Measurements from ENCODE around the gene ARRDC3. TPM values are rescaled to one million over a fixed set of nuclear protein-coding genes. Genes with fewer than 3 reads are reported as not detected.
"Not testable (repeated sequence)": the region's sequence is repeated elsewhere in the genome, so short reads cannot be mapped to it uniquely, and the experiment has no call there.

The ARRDC3 gene
- total RNA-seq, 1 donor from 2014 or later, result 40.6 TPM

- no peak for DNase-seq (ENCODE audit: low spot score)
- no peaks in the 10 kb centered on the region for H3K36me3 Mint-ChIP-seq (ENCODE audit: low read depth, unreplicated experiment)
- H3K4me3 Mint-ChIP-seq (ENCODE audit: unreplicated experiment), result no peak overlapping the region
- H3K27me3 Mint-ChIP-seq (ENCODE audit: unreplicated experiment), result peaks cover 1% of the 10 kb centered on the region
- H3K4me1 Mint-ChIP-seq (ENCODE audit: unreplicated experiment), result no peaks in the 10 kb centered on the region
- H3K27ac Mint-ChIP-seq (ENCODE audit: unreplicated experiment), result no peak overlapping the region
- no peak for TF ChIP-seq CTCF (IDR thresholded peaks at IDR 0.05; ENCODE audit: unreplicated experiment)
- no peaks in the 10 kb centered on the region for H3K9me3 Mint-ChIP-seq (ENCODE audit: unreplicated experiment)
These were observed 21.9 kb downstream of the ARRDC3 start for GRCh38 chr5:91361055-91361701.

- no peak for TF ChIP-seq CTCF (IDR thresholded peaks at IDR 0.05; ENCODE audit: unreplicated experiment)
These were observed 23.0 kb downstream of the ARRDC3 start for GRCh38 chr5:91359962-91360609.

GRCh38 chr5:91357806-91358205 is 25.3 kb downstream of the ARRDC3 start:
- H3K27ac Mint-ChIP-seq (ENCODE audit: unreplicated experiment), result no peak overlapping the region
- no peaks in the 10 kb centered on the region for H3K9me3 Mint-ChIP-seq (ENCODE audit: unreplicated experiment)
- H3K4me3 Mint-ChIP-seq (ENCODE audit: unreplicated experiment), result no peak overlapping the region
- no peaks in the 10 kb centered on the region for H3K36me3 Mint-ChIP-seq (ENCODE audit: low read depth, unreplicated experiment)
- DNase-seq (ENCODE audit: low spot score), result no peak
- H3K4me1 Mint-ChIP-seq (ENCODE audit: unreplicated experiment), result peaks cover 13% of the 10 kb centered on the region
- no peaks in the 10 kb centered on the region for H3K27me3 Mint-ChIP-seq (ENCODE audit: unreplicated experiment)
- no peak for TF ChIP-seq CTCF (IDR thresholded peaks at IDR 0.05; ENCODE audit: unreplicated experiment)

More at GRCh38 chr5:91359962-91360609, 23.0 kb downstream of the ARRDC3 start:
- Mint-ChIP-seq H3K4me1 (ENCODE audit: unreplicated experiment) (peaks cover 6% of the 10 kb centered on the region), H3K27ac (ENCODE audit: unreplicated experiment) (no peak overlapping the region), H3K36me3 (ENCODE audit: low read depth, unreplicated experiment) (no peaks in the 10 kb centered on the region), H3K4me3 (ENCODE audit: unreplicated experiment) (no peak overlapping the region), H3K9me3 (ENCODE audit: unreplicated experiment) (no peaks in the 10 kb centered on the region), H3K27me3 (ENCODE audit: unreplicated experiment) (peaks cover 1% of the 10 kb centered on the region)
- no peak for DNase-seq (ENCODE audit: low spot score)

GRCh38 chr5:91357012-91357634 is 26.0 kb downstream of the ARRDC3 start:
- H3K27ac Mint-ChIP-seq (ENCODE audit: unreplicated experiment), result no peak overlapping the region
- no peak for TF ChIP-seq CTCF (IDR thresholded peaks at IDR 0.05; ENCODE audit: unreplicated experiment)
- DNase-seq (ENCODE audit: low spot score), result no peak
- no peaks in the 10 kb centered on the region for H3K9me3 Mint-ChIP-seq (ENCODE audit: unreplicated experiment)
- no peaks in the 10 kb centered on the region for H3K36me3 Mint-ChIP-seq (ENCODE audit: low read depth, unreplicated experiment)
- H3K4me3 Mint-ChIP-seq (ENCODE audit: unreplicated experiment), result no peak overlapping the region
- H3K27me3 Mint-ChIP-seq (ENCODE audit: unreplicated experiment), result no peaks in the 10 kb centered on the region
- peaks cover 13% of the 10 kb centered on the region for H3K4me1 Mint-ChIP-seq (ENCODE audit: unreplicated experiment)

- not testable (repeated sequence) for H3K4me3 Mint-ChIP-seq (ENCODE audit: unreplicated experiment); H3K36me3 Mint-ChIP-seq (ENCODE audit: low read depth, unreplicated experiment); H3K27ac Mint-ChIP-seq (ENCODE audit: unreplicated experiment); H3K27me3 Mint-ChIP-seq (ENCODE audit: unreplicated experiment); DNase-seq (ENCODE audit: low spot score); H3K9me3 Mint-ChIP-seq (ENCODE audit: unreplicated experiment)
- H3K4me1 Mint-ChIP-seq (ENCODE audit: unreplicated experiment), result peaks cover 16% of the 10 kb centered on the region
These were observed 28.2 kb downstream of the ARRDC3 start for GRCh38 chr5:91354867-91355266.

Data from endothelial cell (in vitro differentiated cells).